Spinal cord (tissue), 10 donors: ENCODE measurements around the gene FBXO21. TPM values are rescaled to one million over a fixed set of nuclear protein-coding genes. Genes with fewer than 3 reads are reported as not detected.
"Not testable (repeated sequence)": the region's sequence is repeated elsewhere in the genome, so short reads cannot be mapped to it uniquely, and the experiment has no call there.

Source experiments
- DNase-seq, 6 donors: peaks; one replicate each; pipeline versions ENCODE4 v3.0.0 to v3.0.0-alpha.2; 2013 to 2015; ENCODE audit warnings: low spot score in 6 of 6, low read depth in 4 of 6
- H3K27ac ChIP-seq: one replicate; pipeline ENCODE4 v1.5.1; 2013; ENCODE audit warnings: low read depth, low read length, control low read depth
- H3K27me3 ChIP-seq: one replicate; pipeline ENCODE4 v1.6.1; 2013; ENCODE audit warnings: low read length; ENCODE audit not compliant: control insufficient read depth, insufficient read depth
- H3K36me3 ChIP-seq: one replicate; pipeline ENCODE4 v1.6.1; 2013; ENCODE audit warnings: low read length; ENCODE audit not compliant: control insufficient read depth, insufficient read depth
- H3K4me1 ChIP-seq: one replicate; pipeline ENCODE4 v1.6.1; 2013; ENCODE audit warnings: low read length; ENCODE audit not compliant: control insufficient read depth, insufficient read depth
- H3K4me3 ChIP-seq: one replicate; pipeline ENCODE4 v1.5.1; 2013; ENCODE audit warnings: low read depth, low read length, control low read depth
- H3K9me3 ChIP-seq: one replicate; pipeline ENCODE4 v1.6.1; 2013; ENCODE audit warnings: low read length; ENCODE audit not compliant: control insufficient read depth, insufficient read depth
- WGBS: methylation state at CpG from one replicate; pipeline ENCODE4 v1.1.5; 2013; ENCODE audit warnings: missing lambda C conversion rate; ENCODE audit not compliant: insufficient coverage; 5-methylcytosine and 5-hydroxymethylcytosine counted together
- polyA plus RNA-seq, 2 donors: library from polyadenylated mRNA; unstranded; fragments of 120-200 nt; gene quantifications; one replicate each; pipeline ENCODE4 v1.2.1, GENCODE V29; 2013; ENCODE audit not compliant: insufficient read length in 2 of 2
- total RNA-seq, 2 donors: library from RNA; depleted of rRNA in 1 of 2; stranded (reverse); fragments of 120-200 nt in 1 of 2; fragments of >200 nt in 1 of 2; gene quantifications; one replicate each; pipeline versions ENCODE4 v1.2.3 to v1.2.4, GENCODE V29; 2013 to 2014
- donor health status: healthy.

FBXO21 gene
- total and polyA plus RNA-seq, 4 donors, result 60.3 to 94.2 (median 75.3) TPM

DNA sequence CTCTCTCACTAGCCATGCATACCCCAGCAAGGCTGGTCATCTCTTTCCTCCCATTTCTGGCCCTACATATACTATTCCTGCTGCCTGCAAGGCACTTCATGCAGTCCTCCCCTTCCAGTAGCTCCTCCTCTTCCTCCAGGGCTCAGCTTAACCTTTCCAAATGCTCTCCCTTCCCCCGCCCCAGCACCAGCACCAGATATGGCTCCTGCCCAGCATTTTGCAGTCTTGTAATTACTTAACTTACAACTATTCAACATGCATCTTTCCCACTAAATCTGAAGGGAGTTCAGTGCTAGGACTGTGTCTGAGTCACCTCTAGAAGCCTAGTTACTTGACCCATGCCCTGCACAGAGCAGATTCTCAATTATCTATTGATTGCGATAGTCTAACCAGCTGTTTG, 1.8 kb upstream of the FBXO21 start:
- H3K36me3 ChIP-seq, result no peaks in the 10 kb centered on the region
- no peaks in the 10 kb centered on the region for H3K27me3 ChIP-seq
- no peak overlapping the region for H3K4me3 ChIP-seq
- 60% methylated on average over 1 of the region's 2 CpGs for WGBS
- H3K4me1 ChIP-seq, result peaks cover 5% of the 10 kb centered on the region
- no peaks in the 10 kb centered on the region for H3K9me3 ChIP-seq
- DNase-seq, result no peak
- no peak overlapping the region for H3K27ac ChIP-seq

DNA sequence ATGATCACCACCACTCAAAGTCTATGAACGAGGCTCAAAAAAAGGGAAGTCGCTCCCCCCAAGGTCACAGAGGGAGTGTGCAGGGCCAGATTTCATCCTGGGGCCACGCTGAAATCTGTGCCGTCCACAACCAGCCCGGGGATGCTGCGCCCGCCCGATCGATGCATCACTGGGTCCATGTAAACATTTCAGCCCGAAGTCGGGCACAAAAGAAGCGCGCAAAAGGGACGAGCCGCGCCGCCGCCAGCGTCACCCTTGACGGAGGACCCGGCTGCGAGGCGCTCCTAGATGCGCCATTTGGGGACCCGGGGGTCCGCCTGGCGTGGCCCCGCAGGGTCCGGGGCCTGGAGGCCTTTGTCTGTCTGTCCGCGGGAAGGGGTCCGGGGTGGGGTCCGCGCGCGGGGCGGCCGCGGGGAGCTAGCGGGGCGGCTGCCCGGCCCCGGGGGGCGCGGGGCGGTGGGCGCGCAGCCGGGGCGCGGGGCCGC, 503 bp downstream of the FBXO21 start:
- H3K4me3 ChIP-seq, result peak overlapping the region; percentile 71
- DNase-seq, result peak in 4 of 6 donors; percentile 31 to 73 (median 50)
- no peaks in the 10 kb centered on the region for H3K9me3 ChIP-seq
- no peaks in the 10 kb centered on the region for H3K27me3 ChIP-seq
- under 1% methylated on average over 51 of the region's 52 CpGs for WGBS
- H3K27ac ChIP-seq, result peak overlapping the region; percentile 79
- H3K36me3 ChIP-seq, result peaks cover 4% of the 10 kb centered on the region
- H3K4me1 ChIP-seq, result peaks cover 5% of the 10 kb centered on the region

DNA sequence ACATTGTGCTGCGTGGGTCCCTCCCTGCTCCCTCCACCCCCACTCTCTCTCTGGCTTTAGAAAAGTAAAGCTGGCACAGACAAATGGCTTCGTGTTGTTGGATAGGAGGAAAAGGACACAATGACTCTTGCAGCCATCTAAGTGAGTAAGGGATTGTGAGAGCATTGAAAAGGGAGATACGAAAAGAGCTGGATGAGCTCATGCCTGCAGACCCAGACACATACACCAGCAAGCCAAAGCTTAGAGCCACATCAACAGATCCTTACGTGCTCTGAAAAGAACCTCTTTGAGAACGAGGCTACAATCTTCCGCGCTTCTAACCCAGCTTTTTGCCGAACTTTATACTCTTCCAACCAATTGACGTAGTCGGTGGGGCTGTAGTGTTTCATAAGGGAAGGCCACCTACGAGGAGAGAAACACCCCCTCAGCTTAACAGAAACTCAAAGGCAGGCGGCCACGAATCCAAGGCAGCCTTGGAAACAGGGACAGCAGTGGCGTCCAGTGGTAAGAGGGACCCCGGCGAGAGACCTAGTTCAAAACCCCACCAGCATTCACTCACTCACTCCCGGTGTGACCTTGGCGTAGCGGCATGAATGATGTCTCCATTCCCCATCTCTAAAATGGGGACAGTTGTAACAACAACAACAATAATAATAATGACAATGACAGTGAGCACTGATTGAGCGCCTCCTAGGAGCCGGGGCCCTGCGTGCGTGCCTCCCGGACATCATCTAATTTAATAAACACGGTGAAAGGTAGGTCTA, 1.1 kb downstream of the FBXO21 start:
- Histone ChIP-seq H3K36me3 (peaks cover 8% of the 10 kb centered on the region), H3K9me3 (no peaks in the 10 kb centered on the region), H3K27me3 (no peaks in the 10 kb centered on the region), H3K4me3 (peak overlapping the region; percentile 71), H3K4me1 (peaks cover 5% of the 10 kb centered on the region), H3K27ac (peak overlapping the region; percentile 79)
- 0% methylated on average over 18 of the region's 25 CpGs for WGBS
- DNase-seq, result peak in 4 of 6 donors; percentile 38 to 86 (median 60)

DNA sequence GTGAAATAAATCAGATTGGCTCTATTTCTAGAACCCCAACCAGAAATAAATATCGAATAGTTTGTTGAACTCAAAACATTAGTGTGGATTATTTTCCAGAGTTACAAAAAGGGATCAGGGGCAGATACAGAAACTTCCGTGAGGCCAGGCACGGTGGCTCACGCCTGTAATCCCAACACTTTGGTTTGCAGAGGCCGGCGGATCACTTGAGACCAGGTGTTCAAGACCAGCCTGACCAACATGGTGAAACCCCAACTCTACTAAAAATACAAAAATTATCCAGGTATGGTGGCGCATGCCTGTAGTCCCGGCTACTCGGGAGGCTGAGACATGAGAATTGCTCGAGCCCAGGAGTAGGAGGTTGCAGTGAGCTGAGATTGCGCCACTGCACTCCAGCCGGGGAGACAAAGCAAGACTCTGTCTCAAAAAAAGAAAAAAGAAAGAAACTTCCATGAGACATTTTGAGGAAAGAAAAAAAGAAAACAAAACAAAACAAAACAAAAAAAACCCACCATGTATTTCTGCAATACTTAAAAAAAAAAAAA, 2.1 kb downstream of the FBXO21 start:
- Histone ChIP-seq H3K4me3 (no peak overlapping the region), H3K36me3 (peaks cover 13% of the 10 kb centered on the region), H3K9me3 (no peaks in the 10 kb centered on the region), H3K4me1 (peaks cover 5% of the 10 kb centered on the region), H3K27ac (no peak overlapping the region), H3K27me3 (no peaks in the 10 kb centered on the region)
- 94% methylated on average over 5 of the region's 12 CpGs for WGBS
- no peak for DNase-seq

DNA sequence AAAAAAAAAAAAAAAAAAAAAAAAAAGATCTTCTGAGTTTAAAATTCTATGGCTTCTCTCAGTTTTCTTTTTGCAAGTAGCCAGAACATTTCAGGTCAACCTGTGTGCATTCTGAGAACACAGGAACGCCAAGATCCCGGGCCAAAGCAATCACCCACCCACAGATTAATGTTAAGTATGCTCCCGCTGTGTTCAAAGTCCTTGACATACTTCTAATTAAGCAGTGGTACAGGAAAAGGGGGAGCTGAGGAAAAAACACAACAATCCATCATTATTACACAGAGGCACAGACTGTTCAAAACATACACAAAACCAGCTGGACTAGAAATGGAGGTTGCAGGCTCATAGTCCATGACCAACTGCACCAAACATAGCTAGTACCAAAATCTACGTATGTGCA, 2.8 kb downstream of the FBXO21 start:
- peak in 2 of 6 donors; percentile 33 to 37 for DNase-seq
- no peak overlapping the region for H3K27ac ChIP-seq

DNA sequence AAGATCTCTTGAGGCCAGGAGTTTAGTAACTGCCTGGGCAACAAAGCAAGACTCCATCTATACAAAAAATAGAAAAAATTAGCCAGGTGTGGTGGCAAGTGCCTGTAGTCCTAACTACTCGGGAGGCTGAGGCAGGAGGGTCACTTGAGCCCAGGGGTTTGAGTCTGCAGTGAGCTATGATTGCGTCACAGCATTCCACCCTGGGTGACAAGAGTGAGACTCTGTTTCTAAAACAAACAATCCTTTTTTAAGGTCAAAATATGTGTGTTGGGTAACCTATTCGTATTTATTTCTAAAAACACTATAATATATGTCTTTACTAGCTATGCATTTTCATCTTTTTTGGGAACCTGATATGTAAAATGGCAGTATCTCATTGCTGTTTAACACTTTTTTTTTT, 7.4 kb downstream of the FBXO21 start:
- WGBS, result no CpG with 5 or more reads among the region's 3 CpGs
- Histone ChIP-seq H3K4me1 (no peaks in the 10 kb centered on the region), H3K9me3 (no peaks in the 10 kb centered on the region), H3K4me3 (no peak overlapping the region), H3K27me3 (no peaks in the 10 kb centered on the region), H3K36me3 (peaks cover 36% of the 10 kb centered on the region), H3K27ac (no peak overlapping the region)
- DNase-seq, result no peak

More for the DNA sequence above, 2.8 kb downstream of the FBXO21 start:
- Histone ChIP-seq H3K4me3 (no peak overlapping the region), H3K36me3 (peaks cover 19% of the 10 kb centered on the region), H3K9me3 (no peaks in the 10 kb centered on the region), H3K27me3 (no peaks in the 10 kb centered on the region), H3K4me1 (peaks cover 5% of the 10 kb centered on the region)
- no CpG with 5 or more reads among the region's 4 CpGs for WGBS

DNA sequence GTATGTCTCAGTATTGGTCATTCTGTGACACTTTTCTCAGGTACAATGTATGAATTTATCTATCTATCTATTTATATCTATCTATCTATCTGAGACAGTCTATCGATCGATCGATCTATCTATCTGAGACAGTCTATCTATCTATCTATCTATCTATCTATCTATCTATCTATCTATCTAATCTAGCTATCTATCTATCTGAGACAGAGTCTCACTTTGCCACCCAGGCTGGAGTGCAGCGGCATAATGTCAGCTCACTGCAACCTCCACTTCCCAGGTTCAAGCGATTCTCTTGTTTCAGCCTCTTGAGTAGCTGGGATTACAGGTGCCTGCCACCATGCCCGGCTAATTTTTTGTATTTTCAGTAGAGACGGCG, 8.8 kb downstream of the FBXO21 start:
- 100% methylated on average over 2 of the region's 8 CpGs for WGBS
- not testable (repeated sequence) for H3K9me3 ChIP-seq, DNase-seq, H3K4me1 ChIP-seq, H3K4me3 ChIP-seq, H3K27me3 ChIP-seq, H3K27ac ChIP-seq
- H3K36me3 ChIP-seq, result peaks cover 39% of the 10 kb centered on the region

DNA sequence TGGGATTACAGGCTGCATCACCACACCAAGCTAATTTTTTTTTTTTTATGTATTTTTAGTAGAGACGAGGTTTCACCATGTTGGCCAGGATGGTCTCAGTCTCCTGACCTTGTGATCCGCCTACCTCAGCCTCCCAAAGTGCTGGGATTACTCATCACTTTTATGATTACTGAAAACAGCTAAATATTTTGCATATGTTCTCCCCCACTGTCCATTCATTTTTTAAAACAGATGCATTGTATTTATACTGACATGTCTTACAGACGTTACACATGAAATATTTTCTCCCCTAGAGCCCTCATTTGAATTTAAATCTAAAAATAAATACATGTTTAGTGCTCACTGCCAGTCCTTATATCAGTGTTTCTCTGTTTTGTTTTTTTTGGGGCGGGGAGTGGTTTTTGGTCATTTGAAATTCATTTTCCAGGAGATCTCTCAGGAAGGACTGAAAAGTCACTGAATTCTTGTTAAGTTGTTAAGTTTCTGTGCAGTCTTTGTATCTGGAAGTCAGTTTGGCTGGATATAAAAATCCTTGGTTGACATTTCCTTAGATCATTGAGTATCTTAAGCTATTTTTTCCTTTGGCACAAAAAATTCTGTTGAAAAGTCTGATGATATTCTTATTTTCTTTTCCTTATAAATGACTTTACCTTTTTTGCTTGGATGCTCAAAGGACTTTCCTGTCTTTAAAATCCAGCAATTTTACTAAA, 9.4 kb downstream of the FBXO21 start:
- H3K27me3 ChIP-seq, result no peaks in the 10 kb centered on the region
- no peaks in the 10 kb centered on the region for H3K9me3 ChIP-seq
- WGBS, result no CpG with 5 or more reads among the region's 4 CpGs
- H3K27ac ChIP-seq, result no peak overlapping the region
- H3K4me3 ChIP-seq, result no peak overlapping the region
- peaks cover 43% of the 10 kb centered on the region for H3K36me3 ChIP-seq
- no peaks in the 10 kb centered on the region for H3K4me1 ChIP-seq
- DNase-seq, result no peak

DNA sequence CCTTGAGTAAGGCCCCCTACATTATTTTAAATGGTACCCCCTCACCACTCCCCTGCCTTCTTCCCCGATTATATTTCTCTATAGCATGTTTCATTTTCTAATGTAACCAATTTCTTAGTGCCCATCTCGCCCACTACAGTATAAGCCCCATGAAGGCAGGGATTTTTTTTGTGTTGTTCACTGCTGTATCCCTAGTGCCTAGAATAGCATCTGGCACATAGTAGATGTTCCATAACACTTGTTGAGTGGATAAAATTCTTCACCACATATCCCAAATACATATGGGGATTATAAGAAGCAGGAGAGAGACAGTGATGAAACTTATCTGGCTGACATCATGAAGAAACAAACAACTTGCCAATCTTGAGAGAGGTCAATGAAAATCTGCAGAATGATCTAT, 11.5 kb downstream of the FBXO21 start:
- Histone ChIP-seq H3K27ac (no peak overlapping the region), H3K4me1 (no peaks in the 10 kb centered on the region), H3K4me3 (no peak overlapping the region), H3K9me3 (no peaks in the 10 kb centered on the region), H3K36me3 (peaks cover 48% of the 10 kb centered on the region), H3K27me3 (no peaks in the 10 kb centered on the region)
- WGBS, result 100% methylated on average over 1 of the region's 2 CpGs
- DNase-seq, result no peak
